GM18526 (cell line): ENCODE results near the gene HK1.

Source experiments
- POLR2A ChIP-seq: IDR thresholded peaks from 3 replicates; pipeline ENCODE4 v1.6.1; 2011; ENCODE audit not compliant: insufficient read length; ENCODE audit errors: extremely low read depth

HK1 gene

GRCh38 chr10:69364232-69364940, 86.1 kb downstream of the HK1 start:
- TF ChIP-seq POLR2A, result no peak

GRCh38 chr10:69366738-69367137, 88.4 kb downstream of the HK1 start:
- no peak for TF ChIP-seq POLR2A

GRCh38 chr10:69367469-69367868, 89.2 kb downstream of the HK1 start:
- no peak for TF ChIP-seq POLR2A

- TF ChIP-seq POLR2A, result no peak
Measured at GRCh38 chr10:69372126-69372980, 94.1 kb downstream of the HK1 start.

GRCh38 chr10:69374242-69374641, 95.9 kb downstream of the HK1 start:
- no peak for TF ChIP-seq POLR2A

GRCh38 chr10:69374931-69375306, 96.6 kb downstream of the HK1 start:
- no peak for TF ChIP-seq POLR2A

- TF ChIP-seq POLR2A, result no peak
Measured at GRCh38 chr10:69375307-69376151, 97.2 kb downstream of the HK1 start.

- no peak for TF ChIP-seq POLR2A
Measured at GRCh38 chr10:69376662-69377061, 98.4 kb downstream of the HK1 start.

- TF ChIP-seq POLR2A, result no peak
Measured at GRCh38 chr10:69377191-69377590, 98.9 kb downstream of the HK1 start.

GRCh38 chr10:69377933-69378332, 99.6 kb downstream of the HK1 start:
- TF ChIP-seq POLR2A, result no peak

- TF ChIP-seq POLR2A, result no peak
Measured at GRCh38 chr10:69379800-69380199, 101.5 kb downstream of the HK1 start.

- TF ChIP-seq POLR2A, result no peak
Measured at GRCh38 chr10:69382382-69383117, 104.3 kb downstream of the HK1 start.

GRCh38 chr10:69383558-69383957, 105.3 kb downstream of the HK1 start:
- TF ChIP-seq POLR2A, result no peak

- no peak for TF ChIP-seq POLR2A
Measured at GRCh38 chr10:69384320-69384719, 106.0 kb downstream of the HK1 start.
